HG02759 (cell line): ENCODE results near the gene CKMT1A.
"Not testable (repeated sequence)": the region's sequence is repeated elsewhere in the genome, so short reads cannot be mapped to it uniquely, and the experiment has no call there.

Experiments
- ATAC-seq: cut with Tn5 transposase; IDR thresholded peaks from one replicate; pipeline ENCODE4 v1.9.1; 2021; ENCODE audit warnings: mild to moderate bottlenecking, moderate library complexity; ENCODE audit not compliant: unreplicated experiment

The CKMT1A gene

DNA sequence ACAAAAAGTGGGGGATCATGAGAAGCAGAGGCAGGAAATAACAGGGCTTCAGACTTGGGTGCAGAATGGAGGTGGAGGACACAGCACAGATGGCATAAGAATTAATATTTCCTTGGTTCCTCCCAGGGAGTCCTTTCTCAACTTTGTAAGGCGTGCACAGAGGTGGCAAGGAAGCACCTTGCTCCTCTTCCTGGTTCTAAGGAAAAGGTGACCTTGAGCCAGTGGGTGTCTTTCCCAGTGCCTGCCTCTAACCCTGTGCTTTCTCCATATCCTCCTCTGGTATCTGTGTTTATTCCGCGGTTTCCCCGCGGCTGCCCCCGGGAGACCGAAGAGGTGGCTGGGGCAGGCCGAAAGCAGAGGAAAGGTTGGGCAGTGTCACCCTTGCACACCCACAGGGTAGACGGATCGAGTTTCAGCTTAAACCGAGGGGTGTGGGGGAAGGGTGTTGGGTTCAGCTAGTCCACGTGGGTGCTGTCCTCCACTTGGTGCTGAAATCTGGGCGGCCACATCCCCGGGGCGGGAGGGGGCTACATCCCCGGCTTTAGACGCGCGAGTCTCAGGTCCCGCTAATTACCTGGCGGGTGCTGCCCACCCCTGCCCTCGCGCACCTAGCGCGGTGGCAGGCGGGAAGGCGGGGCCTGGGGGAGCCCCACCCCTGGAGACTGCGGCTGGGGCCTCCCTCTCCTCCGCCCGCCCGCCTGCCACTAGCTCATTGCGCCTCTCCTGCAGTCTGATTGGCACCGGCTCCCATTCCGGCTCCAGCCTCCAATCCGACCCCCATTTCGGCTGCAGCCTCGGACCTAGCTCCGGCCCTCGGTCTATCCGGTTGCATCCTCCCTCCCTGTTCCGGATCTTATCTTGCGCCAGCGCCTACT, at the start of gene CKMT1A:
Gene CKMT1A (plus strand): TSS at position 712 of the 875 bp plus-strand sequence. CDS start 192 bp downstream, outside the sequence.
- ATAC-seq = not testable (repeated sequence)

DNA sequence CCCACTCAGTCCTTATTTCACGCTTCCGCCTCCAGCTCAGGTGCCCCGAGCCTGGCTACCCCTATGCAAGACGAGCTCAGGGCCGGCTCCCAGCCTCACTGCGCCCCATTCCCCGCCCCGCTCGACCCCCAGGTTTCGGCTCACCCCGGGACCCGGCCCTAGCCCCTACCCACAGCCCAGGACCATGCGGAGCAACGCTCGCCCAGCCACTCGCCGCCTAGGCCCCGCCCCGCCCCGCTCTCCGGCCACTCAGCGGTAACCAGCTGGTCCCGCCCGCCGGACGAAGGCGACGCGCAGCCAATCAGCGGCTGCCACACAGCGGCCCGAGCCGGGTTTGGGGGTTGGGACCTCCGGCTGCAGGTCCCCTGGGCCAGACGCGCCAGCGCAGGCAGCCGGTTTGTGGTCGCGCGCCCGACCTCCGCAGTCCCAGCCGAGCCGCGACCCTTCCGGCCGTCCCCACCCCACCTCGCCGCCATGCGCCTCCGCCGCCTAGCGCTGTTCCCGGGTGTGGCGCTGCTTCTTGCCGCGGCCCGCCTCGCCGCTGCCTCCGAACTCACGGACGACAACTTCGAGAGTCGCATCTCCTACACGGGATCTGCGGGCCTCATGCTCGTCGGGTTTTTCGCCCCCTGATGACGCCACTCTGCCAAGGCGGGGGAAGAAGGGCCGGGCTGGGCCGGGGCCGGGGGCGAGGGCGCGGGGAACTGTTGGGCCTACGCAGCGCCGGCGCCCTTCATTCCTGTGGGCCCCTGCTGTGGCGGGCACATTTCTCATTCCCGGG, 44.8 kb upstream of the CKMT1A start, which contains the start of gene CATSPER2:
Gene CATSPER2 (minus strand): TSS at position 196 of the 781 bp plus-strand sequence. CDS start 783 bp downstream, outside the sequence.
- no peak for ATAC-seq

DNA sequence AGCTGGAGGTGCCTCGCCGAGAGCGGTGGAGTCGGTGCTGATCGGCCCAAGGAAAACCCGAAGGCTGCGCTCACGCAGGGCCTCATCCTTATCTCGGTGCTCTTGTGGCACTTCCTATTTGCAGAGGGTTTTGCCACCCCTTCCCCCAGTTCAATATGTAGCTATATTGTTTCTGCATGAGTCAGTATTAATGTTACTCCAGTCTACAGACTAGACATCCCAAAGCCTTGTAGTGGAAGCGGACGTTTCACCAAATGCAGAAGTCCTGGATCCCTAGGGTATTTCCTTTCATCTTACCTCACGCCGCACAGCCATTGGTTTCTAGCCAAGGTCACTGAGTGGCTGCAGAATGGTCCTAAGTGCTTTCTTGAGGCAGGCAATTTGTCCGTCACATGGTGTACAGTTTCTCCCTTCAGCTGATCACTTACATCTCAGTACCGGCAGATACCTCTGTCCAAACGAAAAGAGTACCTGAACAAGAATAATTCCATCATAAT, 44.2 kb upstream of the CKMT1A start:
- ATAC-seq = not testable (repeated sequence)

DNA sequence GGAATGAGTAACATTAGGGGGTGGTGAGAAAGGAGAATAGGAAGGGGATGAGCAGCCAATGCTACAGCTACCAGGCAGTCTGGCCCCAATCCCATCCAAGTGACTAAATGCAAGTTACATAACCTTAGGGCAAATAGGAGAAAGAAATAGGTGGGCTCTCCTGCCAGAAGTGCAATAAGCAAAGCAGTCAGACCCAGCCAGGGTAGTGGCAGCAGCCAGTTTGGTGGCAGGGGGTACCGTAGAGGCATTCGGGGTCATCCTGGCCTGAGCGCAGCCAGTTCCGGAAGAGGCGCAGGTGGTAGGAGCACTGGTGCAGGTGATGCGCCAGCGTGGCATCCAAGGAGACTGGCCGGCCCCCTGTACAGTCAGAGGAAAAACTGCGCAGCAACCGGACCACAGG, 33.9 kb upstream of the CKMT1A start:
- not testable (repeated sequence) for ATAC-seq

DNA sequence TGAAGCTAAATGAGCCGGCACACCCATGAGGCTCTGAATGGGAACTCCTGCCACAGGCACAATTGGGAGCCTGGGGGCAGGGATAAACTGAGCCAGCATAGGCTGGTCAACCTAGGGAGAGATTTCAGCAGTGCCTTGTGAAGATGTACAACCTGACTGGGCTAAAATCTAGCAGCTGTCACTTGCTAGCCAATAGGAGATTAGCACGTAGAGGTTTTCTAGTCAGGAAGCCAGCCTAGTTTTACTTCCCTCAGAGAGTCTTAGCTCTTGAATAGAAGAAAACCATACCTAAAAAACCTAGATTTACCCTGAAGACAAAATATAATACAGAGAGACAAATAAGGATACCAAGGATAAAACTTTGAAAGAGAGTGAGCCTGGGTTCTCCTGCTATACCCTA, 31.4 kb upstream of the CKMT1A start:
- ATAC-seq = not testable (repeated sequence)

DNA sequence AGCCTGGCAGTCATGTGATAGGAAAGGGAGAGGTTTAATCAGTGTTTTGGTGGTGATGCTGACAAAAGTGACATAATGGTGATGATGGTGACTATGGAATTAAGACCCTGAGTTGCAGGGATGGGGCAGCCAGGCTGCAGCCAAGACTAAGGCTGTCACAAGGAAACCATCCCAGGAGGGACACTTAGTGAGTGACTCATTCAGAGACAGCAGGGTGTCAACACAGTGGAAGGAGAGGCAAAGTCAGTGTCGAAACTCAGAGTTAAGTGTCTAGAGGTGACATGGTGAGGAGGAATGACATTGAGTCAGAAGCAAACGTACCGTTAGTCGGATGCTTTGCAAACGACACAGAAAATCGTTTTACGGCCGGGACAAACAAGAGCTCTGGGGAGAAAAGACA, 30.3 kb upstream of the CKMT1A start:
- not testable (repeated sequence) for ATAC-seq

DNA sequence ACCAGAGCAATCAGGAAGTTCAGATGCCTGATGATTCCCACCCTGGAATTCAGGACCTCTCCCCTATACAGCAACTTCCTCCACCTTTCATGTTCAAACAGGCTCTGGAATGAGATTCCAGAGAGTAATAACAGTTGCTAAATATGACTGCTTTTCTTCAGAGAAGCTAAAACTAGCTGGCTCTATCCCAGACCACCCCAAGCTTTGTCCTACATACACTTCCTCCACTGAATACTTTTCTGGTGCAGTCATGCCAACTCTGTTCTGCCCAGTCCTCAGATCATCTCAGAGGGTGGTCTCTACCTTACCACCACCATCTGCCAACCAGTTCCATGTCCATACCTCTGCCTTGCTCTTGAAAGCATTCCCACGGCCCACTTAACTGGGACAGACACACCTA, 27.5 kb upstream of the CKMT1A start:
- ATAC-seq = not testable (repeated sequence)

DNA sequence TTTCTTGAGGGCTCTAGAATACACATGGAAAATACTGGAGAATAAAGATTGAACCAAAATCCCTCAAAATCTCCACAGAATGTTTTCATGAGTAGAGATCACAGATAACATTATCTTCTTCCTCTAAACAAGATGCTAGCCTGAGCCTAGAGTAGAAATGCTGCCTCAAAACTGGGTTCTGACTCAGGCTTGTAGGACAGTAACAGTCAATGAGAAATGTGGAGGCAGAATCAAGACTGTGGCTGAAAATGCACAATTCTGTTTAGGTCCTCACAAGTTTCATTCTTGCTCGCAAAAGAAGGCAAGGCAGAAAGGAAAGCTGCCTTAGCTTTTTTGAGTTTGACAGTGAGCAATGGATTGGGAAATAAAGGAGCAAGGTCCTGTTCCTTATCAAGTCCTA, 19.5 kb upstream of the CKMT1A start:
- not testable (repeated sequence) for ATAC-seq

DNA sequence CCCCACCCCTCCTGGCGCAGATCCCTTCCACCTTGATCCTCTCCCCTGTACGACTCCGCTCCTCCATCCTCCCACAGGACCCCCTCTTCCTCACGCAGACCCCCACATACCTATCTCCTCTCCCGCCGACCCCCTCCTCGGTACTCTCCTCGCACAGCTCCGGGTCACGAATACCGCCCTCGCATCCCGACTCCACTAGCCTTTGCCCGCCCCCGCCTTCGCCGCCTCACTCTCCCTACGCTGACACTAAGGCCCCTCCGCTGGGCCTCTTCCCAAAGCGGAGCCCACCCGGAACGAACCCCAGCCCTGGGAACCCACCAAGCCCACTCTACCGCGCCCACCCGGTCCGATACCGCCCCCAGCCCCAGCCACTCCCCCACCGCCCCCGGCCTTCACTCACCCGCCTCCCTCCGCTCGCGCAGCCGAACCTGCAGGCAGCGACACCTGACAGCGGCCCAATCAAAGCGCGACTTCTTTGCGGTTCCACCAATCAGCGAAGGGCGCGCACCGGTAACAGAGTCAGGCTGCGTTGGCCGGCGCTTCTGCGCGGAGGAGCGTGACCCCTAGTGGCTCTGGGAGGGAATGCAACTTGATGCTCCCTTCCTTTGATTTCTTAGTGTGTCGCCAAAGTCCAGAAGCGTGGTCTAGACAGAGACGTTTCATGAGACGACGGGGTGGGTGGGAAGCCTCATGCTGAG, 3.9 kb upstream of the CKMT1A start:
- peak; percentile 97 for ATAC-seq

DNA sequence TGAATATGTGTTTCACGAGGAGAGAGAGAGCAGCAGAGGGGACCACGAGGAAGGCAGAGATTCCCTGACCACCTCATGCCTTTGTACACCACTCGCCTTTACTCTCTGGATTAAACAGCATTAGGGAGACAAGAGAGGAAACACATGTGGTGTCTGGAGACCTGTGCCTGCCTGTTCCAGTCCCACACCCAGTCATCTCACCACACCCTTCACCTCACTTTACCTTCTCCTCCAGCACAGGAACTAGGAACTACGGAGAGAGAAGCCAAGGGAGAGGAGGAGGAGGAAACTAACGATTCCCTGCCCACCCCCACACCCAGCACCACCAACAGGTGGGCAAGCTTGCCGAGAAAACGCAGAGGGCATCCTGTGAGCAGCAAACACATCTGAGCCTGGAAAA, 980 bp upstream of the CKMT1A start:
- ATAC-seq = not testable (repeated sequence)

DNA sequence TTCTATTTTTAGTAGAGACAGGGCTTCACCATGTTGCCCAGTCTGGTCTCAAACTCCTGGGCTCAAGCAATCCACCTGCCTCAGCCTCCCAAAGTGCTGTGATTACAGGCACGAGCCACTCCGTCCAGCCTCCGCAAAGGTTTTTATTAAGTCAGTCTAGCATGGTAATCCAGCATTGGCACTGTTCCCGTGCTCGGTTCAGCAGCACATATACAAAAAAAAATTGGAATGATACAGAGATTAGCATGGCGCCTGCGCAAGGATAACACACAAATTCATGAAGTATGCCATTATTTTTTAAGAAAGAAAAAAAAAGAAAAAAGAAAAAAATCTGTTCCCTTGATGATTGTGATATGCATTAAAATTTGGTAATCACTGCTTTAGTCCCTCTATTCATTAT, 8.5 kb downstream of the CKMT1A start:
- no peak for ATAC-seq

DNA sequence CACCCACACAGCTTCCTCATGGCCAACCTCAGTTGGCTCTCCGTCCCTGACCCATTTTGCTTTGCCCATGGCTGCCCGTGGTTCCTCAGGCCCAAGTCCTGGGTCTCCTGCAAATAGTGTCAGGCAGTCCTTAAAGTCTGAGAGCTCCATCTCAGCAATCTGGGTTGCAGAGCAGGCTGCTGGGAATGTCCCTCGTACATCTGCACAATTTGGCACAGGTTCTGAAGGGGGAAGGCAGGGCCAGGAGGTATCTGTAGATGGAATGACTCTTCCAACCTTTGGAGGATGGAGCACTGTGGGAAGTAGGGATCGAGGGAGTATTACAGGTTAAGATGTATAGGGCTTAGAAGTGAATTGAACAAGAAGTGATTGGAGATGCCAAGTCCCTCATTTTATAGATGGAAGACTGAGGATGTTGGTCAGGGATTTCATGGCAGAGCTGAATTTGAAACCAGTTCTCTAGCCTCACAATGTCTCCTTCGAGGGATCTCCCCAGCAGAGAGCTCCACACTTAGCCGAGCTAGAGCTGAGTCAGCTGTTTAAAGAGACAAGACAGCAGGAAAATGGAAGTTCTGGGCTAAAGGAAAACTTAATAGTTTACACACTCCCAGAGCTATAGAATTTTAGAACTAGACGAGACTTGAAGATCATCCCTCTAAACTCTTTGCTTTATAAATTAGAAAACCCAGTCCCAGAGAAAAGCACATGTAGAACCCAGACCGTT, 9.2 kb downstream of the CKMT1A start:
- no peak for ATAC-seq

DNA sequence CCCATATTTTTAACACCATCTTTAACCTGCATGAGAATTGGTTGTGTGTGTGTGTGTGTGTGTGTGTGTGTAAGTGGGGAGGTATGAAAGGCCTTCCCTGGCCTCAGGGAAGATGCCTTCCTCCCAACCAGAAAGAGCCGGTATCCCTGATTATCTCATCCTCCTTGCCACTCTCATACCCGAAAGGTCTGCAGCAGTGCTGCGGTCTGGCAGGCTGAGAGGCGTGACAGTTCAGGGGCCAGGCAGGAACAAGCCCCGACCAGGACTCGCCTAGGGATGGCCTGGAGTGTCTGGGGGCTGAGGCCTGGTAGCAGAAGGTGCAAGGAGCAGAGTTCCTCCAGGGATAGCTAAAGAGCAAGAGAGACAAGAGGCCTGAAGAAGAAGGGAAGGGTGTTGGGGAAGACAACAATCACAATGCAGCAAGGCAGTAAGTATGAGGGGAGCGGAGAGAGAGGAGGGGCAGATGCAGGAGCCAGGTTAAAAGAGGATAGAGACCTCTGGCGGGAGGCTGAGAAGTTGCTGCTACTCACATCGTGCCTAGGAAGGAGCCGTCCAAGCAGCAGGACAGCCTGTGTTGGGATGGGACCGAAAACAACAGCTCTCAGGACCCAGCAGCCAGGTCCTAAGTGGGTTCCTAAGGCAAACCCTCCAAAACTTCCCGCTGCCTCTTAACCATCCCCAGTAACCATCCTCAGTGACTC, 16.9 kb downstream of the CKMT1A start:
- ATAC-seq = not testable (repeated sequence)

DNA sequence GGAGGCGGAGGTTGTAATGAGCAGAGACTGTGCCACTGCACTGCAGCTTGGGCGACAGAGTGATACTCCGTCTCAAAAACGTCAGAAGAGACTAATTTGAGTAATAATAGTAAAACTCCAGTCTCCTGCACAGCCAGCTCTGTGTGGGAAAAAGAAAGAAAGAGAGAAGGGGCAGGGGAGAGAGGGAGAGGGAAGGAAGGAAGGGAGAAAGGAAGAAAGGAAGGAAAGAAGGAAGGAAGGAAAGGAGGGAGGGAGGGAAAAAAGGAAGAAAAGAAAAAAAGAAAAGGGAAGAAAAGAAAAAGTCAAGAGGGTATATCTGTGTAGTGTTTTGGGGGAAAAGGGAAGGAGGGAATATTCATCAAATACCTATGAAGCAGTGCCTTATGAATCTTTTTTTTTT, 29.5 kb downstream of the CKMT1A start:
- ATAC-seq = no peak

DNA sequence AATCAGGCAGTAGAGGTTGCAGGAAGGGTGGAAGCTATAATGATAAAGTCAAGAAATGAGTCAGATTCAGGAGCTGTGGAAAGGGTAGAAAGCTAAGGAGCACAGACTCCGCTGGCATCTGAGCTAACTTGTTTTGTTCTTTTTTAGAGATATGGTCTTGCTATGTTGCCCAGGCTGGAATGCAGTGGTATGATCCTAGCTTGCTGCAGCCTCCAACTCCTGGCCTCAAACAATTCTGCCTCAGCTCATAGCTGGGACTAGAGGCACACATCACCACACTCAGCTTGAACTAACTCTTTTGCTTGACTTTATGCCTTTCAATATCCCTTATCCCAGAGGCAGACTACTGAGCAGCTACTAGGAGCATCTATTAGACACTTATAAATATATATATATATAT, 32.6 kb downstream of the CKMT1A start:
- ATAC-seq = not testable (repeated sequence)

DNA sequence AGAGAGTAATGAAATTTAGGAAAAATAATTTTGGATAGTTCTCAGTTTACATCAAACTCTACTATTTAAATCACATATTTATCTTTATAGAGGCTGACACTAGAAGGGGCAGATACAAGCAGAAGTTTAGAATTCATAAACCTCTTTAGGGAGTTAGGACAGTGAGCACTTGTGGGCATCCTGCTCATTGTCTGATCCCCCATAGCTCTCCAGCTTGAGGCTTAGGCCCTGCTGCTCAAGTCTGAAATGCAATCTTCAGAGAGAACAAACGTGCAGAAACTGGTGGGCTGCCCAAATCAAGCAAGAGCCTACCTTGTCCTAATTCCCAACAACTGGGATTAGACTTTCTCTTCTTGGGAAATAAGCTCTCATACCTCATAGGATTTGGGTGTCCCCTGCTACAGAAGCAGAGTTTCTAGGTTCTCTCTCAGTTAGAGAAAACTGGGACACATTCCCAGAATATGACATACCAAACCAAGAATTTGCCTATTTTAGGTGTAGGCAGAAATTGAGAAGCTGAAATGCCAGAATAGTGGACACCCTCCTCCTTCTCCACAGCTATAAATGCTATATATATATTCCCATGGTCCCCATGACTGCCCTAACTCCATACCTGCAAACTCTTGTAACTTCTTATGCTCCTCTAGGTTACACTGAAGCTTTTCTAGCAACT, 34.5 kb downstream of the CKMT1A start:
- not testable (repeated sequence) for ATAC-seq

DNA sequence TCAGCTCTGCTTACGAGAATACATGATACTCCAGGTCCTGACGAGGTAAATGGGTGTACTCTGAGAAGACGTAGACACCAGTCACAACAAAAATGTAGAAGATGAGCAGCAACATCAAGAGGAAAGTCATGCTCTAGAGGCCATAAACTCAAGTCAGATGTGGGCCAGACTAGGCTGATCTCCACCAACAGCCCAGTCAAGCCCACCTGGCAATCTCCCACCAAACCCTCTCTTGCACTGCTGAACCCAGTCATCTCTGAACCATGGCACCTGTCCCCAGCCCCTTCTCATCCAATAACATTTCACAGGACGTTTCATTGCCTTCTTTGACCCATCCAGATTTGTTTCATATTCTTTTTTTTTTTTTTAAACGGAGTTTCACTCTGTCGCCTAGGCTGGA, 41.8 kb downstream of the CKMT1A start:
- no peak for ATAC-seq

DNA sequence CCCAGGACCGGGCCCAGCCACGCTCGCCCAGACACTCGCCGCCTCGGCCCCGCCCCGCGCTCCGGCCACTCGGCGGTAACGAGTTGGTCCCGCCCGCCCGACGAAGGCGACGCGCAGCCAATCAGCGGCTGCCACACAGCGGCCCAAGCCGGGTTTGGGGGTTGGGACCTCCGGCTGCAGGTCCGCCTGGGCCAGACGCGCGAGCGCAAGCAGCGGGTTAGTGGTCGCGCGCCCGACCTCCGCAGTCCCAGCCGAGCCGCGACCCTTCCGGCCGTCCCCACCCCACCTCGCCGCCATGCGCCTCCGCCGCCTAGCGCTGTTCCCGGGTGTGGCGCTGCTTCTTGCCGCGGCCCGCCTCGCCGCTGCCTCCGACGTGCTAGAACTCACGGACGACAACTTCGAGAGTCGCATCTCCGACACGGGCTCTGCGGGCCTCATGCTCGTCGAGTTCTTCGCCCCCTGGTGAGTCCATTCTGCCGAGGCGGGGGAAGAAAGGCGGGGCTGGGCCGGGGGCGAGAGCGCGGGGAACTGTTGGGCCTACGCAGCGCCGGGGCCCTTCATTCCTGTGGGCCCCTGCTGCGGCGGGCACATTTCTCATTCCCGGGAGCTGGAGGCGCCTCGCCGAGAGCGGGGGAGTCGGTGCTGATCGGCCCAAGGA, 52.7 kb downstream of the CKMT1A start, which contains the start of gene PDIA3:
Gene PDIA3 (plus strand): TSS at position 194 of the 658 bp plus-strand sequence. CDS start 102 bp downstream, at position 296.
- peak; percentile 84 for ATAC-seq
